HEK293 (cell line): ENCODE results near the gene IKZF4.

Experiments
- BCL11B ChIP-seq: fragments of 450-650 bp; formaldehyde crosslinking; IDR thresholded peaks from 2 replicates; pipeline ENCODE4 v1.5.1; 2016; ENCODE audit warnings: low read depth, missing biosample characterization, missing genetic modification characterization
- GLIS2 ChIP-seq: fragments of 450-650 bp; formaldehyde crosslinking; IDR thresholded peaks from 2 replicates; pipeline ENCODE4 v1.5.1; 2016; ENCODE audit warnings: missing biosample characterization, missing genetic modification characterization
- HOXA7 ChIP-seq: sonication (generic); formaldehyde crosslinking; IDR thresholded peaks from 2 replicates; pipeline ENCODE4 v1.8.1; 2022; ENCODE audit warnings: missing genetic modification reagents, borderline replicate concordance
- KLF1 ChIP-seq: fragments of 450-650 bp; formaldehyde crosslinking; IDR thresholded peaks from 2 replicates; pipeline ENCODE4 v1.5.1; 2016; ENCODE audit warnings: missing biosample characterization, missing genetic modification characterization
- KLF10 ChIP-seq: fragments of 450-650 bp; IDR thresholded peaks from 2 replicates; pipeline ENCODE4 v1.5.1; 2018; ENCODE audit warnings: missing biosample characterization, mild to moderate bottlenecking, missing genetic modification characterization
- KLF7 ChIP-seq: fragments of 450-650 bp; formaldehyde crosslinking; IDR thresholded peaks from 2 replicates; pipeline ENCODE4 v1.5.1; 2016; ENCODE audit warnings: missing biosample characterization, missing genetic modification characterization, borderline replicate concordance
- KLF8 ChIP-seq: fragments of 450-650 bp; formaldehyde crosslinking; IDR thresholded peaks from 2 replicates; pipeline ENCODE4 v1.5.1; 2016; ENCODE audit warnings: missing biosample characterization, missing genetic modification characterization
- OSR2 ChIP-seq: fragments of 450-650 bp; formaldehyde crosslinking; IDR thresholded peaks from 2 replicates; pipeline ENCODE4 v1.5.1; 2016; ENCODE audit warnings: missing biosample characterization, missing genetic modification characterization
- OVOL3 ChIP-seq: fragments of 450-650 bp; formaldehyde crosslinking; IDR thresholded peaks from 2 replicates; pipeline ENCODE4 v1.5.1; 2016; ENCODE audit warnings: missing biosample characterization, missing genetic modification characterization
- SP2 ChIP-seq: fragments of 450-650 bp; formaldehyde crosslinking; IDR thresholded peaks from 2 replicates; pipeline ENCODE4 v1.5.1; 2016; ENCODE audit warnings: missing biosample characterization, missing genetic modification characterization
- ZBTB1 ChIP-seq: fragments of 450-650 bp; formaldehyde crosslinking; IDR thresholded peaks from 2 replicates; pipeline ENCODE4 v1.5.1; 2016; ENCODE audit warnings: missing biosample characterization, missing genetic modification characterization
- ZBTB10 ChIP-seq: fragments of 450-650 bp; formaldehyde crosslinking; IDR thresholded peaks from 2 replicates; pipeline ENCODE4 v1.5.1; 2016; ENCODE audit warnings: missing biosample characterization, missing genetic modification characterization
- ZBTB17 ChIP-seq: fragments of 450-650 bp; formaldehyde crosslinking; IDR thresholded peaks from 2 replicates; pipeline ENCODE4 v1.5.1; 2016; ENCODE audit warnings: missing biosample characterization, missing genetic modification characterization
- ZBTB44 ChIP-seq: fragments of 450-650 bp; IDR thresholded peaks from 2 replicates; pipeline ENCODE4 v1.5.1; 2018; ENCODE audit warnings: missing biosample characterization, mild to moderate bottlenecking, missing genetic modification characterization
- ZBTB48 ChIP-seq: fragments of 450-650 bp; formaldehyde crosslinking; IDR thresholded peaks from 2 replicates; pipeline ENCODE4 v1.5.1; 2016; ENCODE audit warnings: missing biosample characterization, missing genetic modification characterization
- ZFHX2 ChIP-seq: fragments of 450-650 bp; formaldehyde crosslinking; conservative IDR thresholded peaks from 2 replicates; pipeline ENCODE4 v1.5.1; 2016; ENCODE audit warnings: missing biosample characterization, missing genetic modification characterization
- ZFP37 ChIP-seq: fragments of 450-650 bp; formaldehyde crosslinking; IDR thresholded peaks from 2 replicates; pipeline ENCODE4 v1.5.1; 2016; ENCODE audit warnings: missing biosample characterization, missing genetic modification characterization
- ZNF18 ChIP-seq: fragments of 450-650 bp; formaldehyde crosslinking; IDR thresholded peaks from 2 replicates; pipeline ENCODE4 v1.5.1; 2016; ENCODE audit warnings: missing biosample characterization, missing genetic modification characterization
- ZNF350 ChIP-seq: fragments of 450-650 bp; formaldehyde crosslinking; IDR thresholded peaks from 2 replicates; pipeline ENCODE4 v1.5.0; 2017; ENCODE audit warnings: missing biosample characterization, mild to moderate bottlenecking, missing genetic modification characterization
- ZNF391 ChIP-seq: fragments of 450-650 bp; formaldehyde crosslinking; IDR thresholded peaks from 2 replicates; pipeline ENCODE4 v1.5.1; 2016; ENCODE audit warnings: low read depth, missing biosample characterization, missing genetic modification characterization, borderline replicate concordance
- ZNF501 ChIP-seq: fragments of 450-650 bp; formaldehyde crosslinking; IDR thresholded peaks from 2 replicates; pipeline ENCODE4 v1.5.1; 2016; ENCODE audit warnings: missing biosample characterization, missing genetic modification characterization
- ZNF571 ChIP-seq: fragments of 450-650 bp; formaldehyde crosslinking; IDR thresholded peaks from 2 replicates; pipeline ENCODE4 v1.5.0; 2017; ENCODE audit warnings: missing biosample characterization, missing genetic modification characterization
- ZNF596 ChIP-seq: fragments of 450-650 bp; IDR thresholded peaks from 2 replicates; pipeline ENCODE4 v1.5.0; 2018; ENCODE audit warnings: missing biosample characterization, mild to moderate bottlenecking, missing genetic modification characterization, moderate library complexity
- ZNF600 ChIP-seq: fragments of 450-650 bp; formaldehyde crosslinking; IDR thresholded peaks from 2 replicates; pipeline ENCODE4 v1.5.1; 2016; ENCODE audit warnings: missing biosample characterization, missing genetic modification characterization
- ZNF654 ChIP-seq: fragments of 450-650 bp; formaldehyde crosslinking; IDR thresholded peaks from 2 replicates; pipeline ENCODE4 v1.5.1; 2016; ENCODE audit warnings: low read depth, missing biosample characterization, missing genetic modification characterization
- ZNF701 ChIP-seq: fragments of 450-650 bp; formaldehyde crosslinking; IDR thresholded peaks from 2 replicates; pipeline ENCODE4 v1.5.1; 2016; ENCODE audit warnings: missing biosample characterization, missing genetic modification characterization
- ZNF777 ChIP-seq: fragments of 450-650 bp; formaldehyde crosslinking; IDR thresholded peaks from 2 replicates; pipeline ENCODE4 v1.5.1; 2017; ENCODE audit warnings: missing biosample characterization, missing genetic modification characterization, borderline replicate concordance
- ZNF792 ChIP-seq: fragments of 450-650 bp; formaldehyde crosslinking; IDR thresholded peaks from 2 replicates; pipeline ENCODE4 v1.5.1; 2016; ENCODE audit warnings: missing biosample characterization, missing genetic modification characterization
- ZNF843 ChIP-seq: fragments of 450-650 bp; formaldehyde crosslinking; IDR thresholded peaks from 2 replicates; pipeline ENCODE4 v1.5.1; 2016; ENCODE audit warnings: missing biosample characterization, missing genetic modification characterization
- ZSCAN30 ChIP-seq: fragments of 450-650 bp; IDR thresholded peaks from 2 replicates; pipeline ENCODE4 v1.5.1; 2018; ENCODE audit warnings: missing biosample characterization, mild to moderate bottlenecking, missing genetic modification characterization, moderate library complexity
- TF ChIP-seq, protein P1 (sequence below): fragments of 450-650 bp; formaldehyde crosslinking; IDR thresholded peaks from 2 replicates; pipeline ENCODE4 v1.5.1; 2016; ENCODE audit warnings: missing biosample characterization, missing genetic modification characterization
- TF ChIP-seq, protein P2 (sequence below): fragments of 450-650 bp; formaldehyde crosslinking; IDR thresholded peaks from 2 replicates; pipeline ENCODE4 v1.5.1; 2016; ENCODE audit warnings: missing biosample characterization, missing genetic modification characterization

Gene IKZF4

GRCh38 chr12:56079723-56080555 lies 59.1 kb downstream of the IKZF4 start, which contains the start of gene ERBB3 (continued):
- TF ChIP-seq ZNF843 (tag by site-specific recombination), result peak; percentile 77
- peak; percentile 99 for TF ChIP-seq ZBTB10 (tag by site-specific recombination)
- 0 out of 2 replicates have a peak, but pooled peaks have one; percentile 33 for TF ChIP-seq ZNF701 (tag by site-specific recombination)
- peak; percentile 90 for TF ChIP-seq ZNF501 (tag by site-specific recombination)
- peak; percentile 100 for TF ChIP-seq ZNF600 (tag by site-specific recombination)
- TF ChIP-seq ZNF571 (tag by site-specific recombination), result no peak
- peak; percentile 92; the same call in 1 of the 2 replicates for TF ChIP-seq ZBTB1 (tag by site-specific recombination)
- peak; percentile 96 for TF ChIP-seq ZNF596 (tag by site-specific recombination)
- peak; percentile 95 for TF ChIP-seq GLIS2 (tag by site-specific recombination)
- peak; percentile 92 for TF ChIP-seq ZNF391
- peak; percentile 100 for TF ChIP-seq KLF8
- peak; percentile 98 for TF ChIP-seq KLF1
- peak; percentile 95 for TF ChIP-seq ZBTB44 (tag by site-specific recombination)
- TF ChIP-seq, protein P1, sequence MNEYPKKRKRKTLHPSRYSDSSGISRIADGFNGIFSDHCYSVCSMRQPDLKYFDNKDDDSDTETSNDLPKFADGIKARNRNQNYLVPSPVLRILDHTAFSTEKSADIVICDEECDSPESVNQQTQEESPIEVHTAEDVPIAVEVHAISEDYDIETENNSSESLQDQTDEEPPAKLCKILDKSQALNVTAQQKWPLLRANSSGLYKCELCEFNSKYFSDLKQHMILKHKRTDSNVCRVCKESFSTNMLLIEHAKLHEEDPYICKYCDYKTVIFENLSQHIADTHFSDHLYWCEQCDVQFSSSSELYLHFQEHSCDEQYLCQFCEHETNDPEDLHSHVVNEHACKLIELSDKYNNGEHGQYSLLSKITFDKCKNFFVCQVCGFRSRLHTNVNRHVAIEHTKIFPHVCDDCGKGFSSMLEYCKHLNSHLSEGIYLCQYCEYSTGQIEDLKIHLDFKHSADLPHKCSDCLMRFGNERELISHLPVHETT, result peak; percentile 85
- peak; percentile 50; the same call in 1 of the 2 replicates for TF ChIP-seq OVOL3 (tag by site-specific recombination)
- no peak for TF ChIP-seq ZNF654 (tag by site-specific recombination)
- TF ChIP-seq ZFHX2 (tag by site-specific recombination), result peak; percentile 72
- TF ChIP-seq HOXA7 (CRISPR knock-in tag), result no peak
- peak; percentile 48 for TF ChIP-seq ZFP37 (tag by site-specific recombination)
- TF ChIP-seq, protein P2, sequence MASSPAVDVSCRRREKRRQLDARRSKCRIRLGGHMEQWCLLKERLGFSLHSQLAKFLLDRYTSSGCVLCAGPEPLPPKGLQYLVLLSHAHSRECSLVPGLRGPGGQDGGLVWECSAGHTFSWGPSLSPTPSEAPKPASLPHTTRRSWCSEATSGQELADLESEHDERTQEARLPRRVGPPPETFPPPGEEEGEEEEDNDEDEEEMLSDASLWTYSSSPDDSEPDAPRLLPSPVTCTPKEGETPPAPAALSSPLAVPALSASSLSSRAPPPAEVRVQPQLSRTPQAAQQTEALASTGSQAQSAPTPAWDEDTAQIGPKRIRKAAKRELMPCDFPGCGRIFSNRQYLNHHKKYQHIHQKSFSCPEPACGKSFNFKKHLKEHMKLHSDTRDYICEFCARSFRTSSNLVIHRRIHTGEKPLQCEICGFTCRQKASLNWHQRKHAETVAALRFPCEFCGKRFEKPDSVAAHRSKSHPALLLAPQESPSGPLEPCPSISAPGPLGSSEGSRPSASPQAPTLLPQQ (tag by site-specific recombination), result peak; percentile 87
- TF ChIP-seq ZSCAN30 (tag by site-specific recombination), result 0 out of 2 replicates have a peak, but pooled peaks have one; percentile 6
- peak; percentile 83 for TF ChIP-seq SP2 (tag by site-specific recombination)
- peak; percentile 47; the same call in 1 of the 2 replicates for TF ChIP-seq ZNF18 (tag by site-specific recombination)
- peak; percentile 100 for TF ChIP-seq ZBTB17
- TF ChIP-seq ZBTB48, result peak; percentile 97
- TF ChIP-seq ZNF777 (tag by site-specific recombination), result peak; percentile 90; the same call in 1 of the 2 replicates
- peak; percentile 98 for TF ChIP-seq KLF10 (tag by site-specific recombination)
- TF ChIP-seq ZNF792 (tag by site-specific recombination), result peak; percentile 82
- no peak for TF ChIP-seq ZNF350 (tag by site-specific recombination)
- TF ChIP-seq KLF7 (tag by site-specific recombination), result peak; percentile 99
- peak; percentile 92 for TF ChIP-seq BCL11B
- TF ChIP-seq OSR2, result peak; percentile 69
